GOT3 (cell line): ENCODE results near the gene RPL7A.
"Not testable (repeated sequence)": the region's sequence is repeated elsewhere in the genome, so short reads cannot be mapped to it uniquely, and the experiment has no call there.

Source experiments
- DNase-seq: peaks from one replicate; lab custom pipeline; 2025; ENCODE audit warnings: mixed read lengths; lab: John Stamatoyannopoulos, UW

Gene RPL7A

GRCh38 chr9:133327834-133328484, 20.1 kb upstream of the RPL7A start:
- no peak for DNase-seq

- not testable (repeated sequence) for DNase-seq
These were observed 18.5 kb upstream of the RPL7A start for GRCh38 chr9:133329306-133330156.

GRCh38 chr9:133331221-133331620, 16.8 kb upstream of the RPL7A start:
- DNase-seq = no peak

GRCh38 chr9:133331641-133332380, 16.2 kb upstream of the RPL7A start:
- no peak for DNase-seq

- DNase-seq = no peak
These were observed 15.7 kb upstream of the RPL7A start for GRCh38 chr9:133332381-133332730.

- no peak for DNase-seq
These were observed 15.0 kb upstream of the RPL7A start for GRCh38 chr9:133333011-133333410.

- DNase-seq = no peak
These were observed 14.5 kb upstream of the RPL7A start for GRCh38 chr9:133333566-133333965.

GRCh38 chr9:133334161-133334560, 13.9 kb upstream of the RPL7A start:
- no peak for DNase-seq

GRCh38 chr9:133334888-133335287, 13.1 kb upstream of the RPL7A start:
- DNase-seq = not testable (repeated sequence)

- DNase-seq = peak; percentile 77
These were observed 11.8 kb upstream of the RPL7A start, which contains the start of gene SURF6 for GRCh38 chr9:133335924-133336811. Gene SURF6 (minus strand): TSS chr9:133336188. CDS start chr9:133336132, 56 bp downstream.

GRCh38 chr9:133339641-133340040, 8.4 kb upstream of the RPL7A start:
- no peak for DNase-seq

- no peak for DNase-seq
These were observed 7.8 kb upstream of the RPL7A start for GRCh38 chr9:133340256-133340655.

- DNase-seq = no peak
These were observed 7.1 kb upstream of the RPL7A start for GRCh38 chr9:133340916-133341315.

- DNase-seq = no peak
These were observed 6.5 kb upstream of the RPL7A start for GRCh38 chr9:133341369-133342068.

- no peak for DNase-seq
These were observed 6.0 kb upstream of the RPL7A start for GRCh38 chr9:133342069-133342406.

- DNase-seq = no peak
These were observed 5.4 kb upstream of the RPL7A start for GRCh38 chr9:133342570-133342969.

GRCh38 chr9:133344071-133344470, 3.9 kb upstream of the RPL7A start:
- no peak for DNase-seq

- DNase-seq = no peak
These were observed 3.0 kb upstream of the RPL7A start for GRCh38 chr9:133344979-133345378.

GRCh38 chr9:133345596-133345995, 2.4 kb upstream of the RPL7A start:
- DNase-seq = no peak

GRCh38 chr9:133346021-133346785, 1.8 kb upstream of the RPL7A start:
- no peak for DNase-seq
